Ishikawa (cell line): Measurements from ENCODE around the gene WDR11.

Source experiments
- CREB1 ChIP-seq: IDR thresholded peaks from 2 replicates; pipeline ENCODE4 v1.6.1; 2012; ENCODE audit warnings: low read depth
- TAF1 ChIP-seq: IDR thresholded peaks from 2 replicates; pipeline ENCODE4 v1.6.1; 2012; ENCODE audit warnings: low read depth, mild to moderate bottlenecking
- TCF12 ChIP-seq: IDR thresholded peaks from 2 replicates; pipeline ENCODE4 v1.6.1; 2012; ENCODE audit warnings: low read depth
- ZBTB7A ChIP-seq: IDR thresholded peaks from 2 replicates; pipeline ENCODE4 v1.6.1; 2012; ENCODE audit warnings: low read depth
- TF ChIP-seq, protein P1 (sequence below): IDR thresholded peaks from 2 replicates; pipeline ENCODE4 v1.6.1; 2012

DNA sequence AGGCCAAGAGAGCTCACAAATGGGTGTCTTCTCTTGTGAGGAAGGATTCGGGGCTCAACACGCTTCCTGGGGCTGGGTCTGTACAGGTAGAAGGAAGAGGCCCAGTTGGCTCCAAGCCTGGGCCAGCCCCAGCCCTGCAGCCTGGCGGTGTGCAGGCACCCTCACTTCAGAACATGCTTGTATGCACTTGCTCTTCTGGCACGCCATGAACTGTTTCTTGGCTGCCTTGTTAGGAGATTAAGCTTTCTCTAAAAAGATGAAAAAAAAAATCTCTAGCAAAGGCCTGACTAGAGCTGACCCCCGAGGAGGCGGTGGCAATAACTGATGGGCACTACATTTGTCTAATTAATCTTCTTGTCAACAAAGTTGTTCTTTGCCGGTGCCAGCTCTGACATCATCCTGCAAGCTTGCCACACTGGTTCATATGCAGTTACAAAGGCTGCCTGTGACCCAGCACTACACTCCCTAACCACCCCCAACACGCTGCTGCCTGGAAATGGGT, 94.7 kb downstream of the WDR11 start:
- TF ChIP-seq TCF12 (no peak), TAF1 (no peak), CREB1 (no peak), ZBTB7A (no peak)
- TF ChIP-seq, protein P1, sequence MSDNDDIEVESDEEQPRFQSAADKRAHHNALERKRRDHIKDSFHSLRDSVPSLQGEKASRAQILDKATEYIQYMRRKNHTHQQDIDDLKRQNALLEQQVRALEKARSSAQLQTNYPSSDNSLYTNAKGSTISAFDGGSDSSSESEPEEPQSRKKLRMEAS, result no peak
